Measurements from ENCODE around the gene KAZN.

Gene KAZN

GRCh38 chr1:14598498-14599182, at the start of gene KAZN:
Gene KAZN (plus strand): TSS chr1:14598685.
- Histone ChIP-seq H3K4me3 (ENCODE audit: low read length, poor library complexity, severe bottlenecking) (no peak within 1 kb of the TSS), H2AFZ (ENCODE audit: low read length) (no peak within 1 kb of the TSS), H3K4me1 (ENCODE audit: insufficient read depth, low read length, poor library complexity, severe bottlenecking) (no peaks in the 10 kb centered on the region), H3K9ac (ENCODE audit: low read depth, low read length, poor library complexity, severe bottlenecking) (no peak within 1 kb of the TSS), H3F3A (ENCODE audit: low read depth) (no peaks in the 10 kb centered on the region), H3K9me2 (replicated peaks; ENCODE audit: low read depth, low read length) (no peaks in the 10 kb centered on the region), H4K20me1 (ENCODE audit: insufficient read depth, low read length, poor library complexity, severe bottlenecking) (no peaks in the 10 kb centered on the region), H3K9me3 (ENCODE audit: insufficient read depth, low read depth, low read length) (no peaks in the 10 kb centered on the region), H3K27me3 (ENCODE audit: insufficient read depth, low read length, poor library complexity, severe bottlenecking) (peaks cover 17% of the 10 kb centered on the region), H3K79me2 (ENCODE audit: insufficient read depth, low read length) (no peaks in the 10 kb centered on the region), H3K36me3 (ENCODE audit: insufficient read depth, low read length) (no peaks in the 10 kb centered on the region), H3K4me2 (ENCODE audit: low read depth, low read length, poor library complexity, severe bottlenecking) (no peak within 1 kb of the TSS)
- TF ChIP-seq EZH2phosphoT487 (IDR thresholded peaks at IDR 0.05; ENCODE audit: borderline replicate concordance) (no peak), CTCF (conservative IDR thresholded peaks at IDR 0.05; ENCODE audit: low read length) (no peak)

- no peaks in the 10 kb centered on the region for H4K20me1 ChIP-seq (ENCODE audit: insufficient read depth, low read length, poor library complexity, severe bottlenecking)
- no peak overlapping the region for H2AFZ ChIP-seq (ENCODE audit: low read length)
- H3K79me2 ChIP-seq (ENCODE audit: insufficient read depth, low read length) = no peaks in the 10 kb centered on the region
- H3K4me1 ChIP-seq (ENCODE audit: insufficient read depth, low read length, poor library complexity, severe bottlenecking) = no peaks in the 10 kb centered on the region
- TF ChIP-seq CTCF (conservative IDR thresholded peaks at IDR 0.05; ENCODE audit: low read length) = no peak
- no peak for TF ChIP-seq EZH2phosphoT487 (IDR thresholded peaks at IDR 0.05; ENCODE audit: borderline replicate concordance)
- H3K27me3 ChIP-seq (ENCODE audit: insufficient read depth, low read length, poor library complexity, severe bottlenecking) = no peaks in the 10 kb centered on the region
- H3K9me3 ChIP-seq (ENCODE audit: insufficient read depth, low read depth, low read length) = no peaks in the 10 kb centered on the region; the same call in 1 of the 2 replicates
- no peaks in the 10 kb centered on the region for H3F3A ChIP-seq (ENCODE audit: low read depth)
- H3K9ac ChIP-seq (ENCODE audit: low read depth, low read length, poor library complexity, severe bottlenecking) = no peak overlapping the region
- no peaks in the 10 kb centered on the region for H3K9me2 ChIP-seq (replicated peaks; ENCODE audit: low read depth, low read length)
- no peak overlapping the region for H3K4me2 ChIP-seq (ENCODE audit: low read depth, low read length, poor library complexity, severe bottlenecking)
- H3K4me3 ChIP-seq (ENCODE audit: low read length, poor library complexity, severe bottlenecking) = no peak overlapping the region
- H3K36me3 ChIP-seq (ENCODE audit: insufficient read depth, low read length) = no peaks in the 10 kb centered on the region
These were observed 48.4 kb upstream of the KAZN start for GRCh38 chr1:14549897-14550620.

GRCh38 chr1:14551386-14551785, 47.1 kb upstream of the KAZN start:
- no peak overlapping the region for H2AFZ ChIP-seq (ENCODE audit: low read length)
- H3K4me2 ChIP-seq (ENCODE audit: low read depth, low read length, poor library complexity, severe bottlenecking) = no peak overlapping the region
- H3K36me3 ChIP-seq (ENCODE audit: insufficient read depth, low read length) = no peaks in the 10 kb centered on the region
- no peaks in the 10 kb centered on the region for H3K27me3 ChIP-seq (ENCODE audit: insufficient read depth, low read length, poor library complexity, severe bottlenecking)
- no peaks in the 10 kb centered on the region for H3K9me2 ChIP-seq (replicated peaks; ENCODE audit: low read depth, low read length)
- TF ChIP-seq CTCF (conservative IDR thresholded peaks at IDR 0.05; ENCODE audit: low read length) (no peak), EZH2phosphoT487 (IDR thresholded peaks at IDR 0.05; ENCODE audit: borderline replicate concordance) (no peak)
- no peaks in the 10 kb centered on the region; the same call in 1 of the 2 replicates for H3K9me3 ChIP-seq (ENCODE audit: insufficient read depth, low read depth, low read length)
- H3K9ac ChIP-seq (ENCODE audit: low read depth, low read length, poor library complexity, severe bottlenecking) = no peak overlapping the region
- H4K20me1 ChIP-seq (ENCODE audit: insufficient read depth, low read length, poor library complexity, severe bottlenecking) = no peaks in the 10 kb centered on the region
- H3F3A ChIP-seq (ENCODE audit: low read depth) = no peaks in the 10 kb centered on the region
- no peak overlapping the region for H3K4me3 ChIP-seq (ENCODE audit: low read length, poor library complexity, severe bottlenecking)
- H3K79me2 ChIP-seq (ENCODE audit: insufficient read depth, low read length) = no peaks in the 10 kb centered on the region
- H3K4me1 ChIP-seq (ENCODE audit: insufficient read depth, low read length, poor library complexity, severe bottlenecking) = no peaks in the 10 kb centered on the region
